ENCODE measurements around the gene PLCL2.
"Not testable (repeated sequence)": the region's sequence is repeated elsewhere in the genome, so short reads cannot be mapped to it uniquely, and the experiment has no call there.

The PLCL2 gene

GRCh38 chr3:17125738-17126442, 241.1 kb downstream of the PLCL2 start:
- no peak overlapping the region for H3K4me3 ChIP-seq (ENCODE audit: low read depth, low read length)
- no peak for DNase-seq (ENCODE audit: low read depth)

GRCh38 chr3:17128671-17129070, 243.9 kb downstream of the PLCL2 start:
- not testable (repeated sequence) for DNase-seq (ENCODE audit: low read depth); H3K4me3 ChIP-seq (ENCODE audit: low read depth, low read length)

- no peak overlapping the region for H3K4me3 ChIP-seq (ENCODE audit: low read depth, low read length)
- no peak for DNase-seq (ENCODE audit: low read depth)
Observed at GRCh38 chr3:17129556-17129955, 244.8 kb downstream of the PLCL2 start.

- DNase-seq (ENCODE audit: low read depth): no peak
- H3K4me3 ChIP-seq (ENCODE audit: low read depth, low read length): no peak overlapping the region
Observed at GRCh38 chr3:17130956-17131355, 246.2 kb downstream of the PLCL2 start.

GRCh38 chr3:17132286-17133115, 247.7 kb downstream of the PLCL2 start:
- no peak for DNase-seq (ENCODE audit: low read depth)
- no peak overlapping the region for H3K4me3 ChIP-seq (ENCODE audit: low read depth, low read length)

GRCh38 chr3:17133632-17134545, 249.1 kb downstream of the PLCL2 start:
- DNase-seq (ENCODE audit: low read depth): no peak

GRCh38 chr3:17135696-17136095, 250.9 kb downstream of the PLCL2 start:
- no peak overlapping the region for H3K4me3 ChIP-seq (ENCODE audit: low read depth, low read length)
- no peak for DNase-seq (ENCODE audit: low read depth)

More at GRCh38 chr3:17133632-17134545, 249.1 kb downstream of the PLCL2 start:
- H3K4me3 ChIP-seq (ENCODE audit: low read depth, low read length): no peak overlapping the region

- DNase-seq (ENCODE audit: low read depth): no peak
- H3K4me3 ChIP-seq (ENCODE audit: low read depth, low read length): no peak overlapping the region
Observed at GRCh38 chr3:17136136-17136721, 251.5 kb downstream of the PLCL2 start.

- DNase-seq (ENCODE audit: low read depth): no peak
- no peak overlapping the region for H3K4me3 ChIP-seq (ENCODE audit: low read depth, low read length)
Observed at GRCh38 chr3:17137321-17137826, 252.6 kb downstream of the PLCL2 start.

GRCh38 chr3:17138246-17139039, 253.7 kb downstream of the PLCL2 start:
- no peak overlapping the region for H3K4me3 ChIP-seq (ENCODE audit: low read depth, low read length)
- no peak for DNase-seq (ENCODE audit: low read depth)

All from skeletal muscle cell (primary cell).